GM19193 (cell line): ENCODE measurements around the gene CYB5R3.

Experiments used
- POLR2A ChIP-seq: IDR thresholded peaks from 4 replicates; pipeline ENCODE4 v1.6.1; 2011; ENCODE audit not compliant: insufficient read depth, insufficient read length; ENCODE audit errors: extremely low read depth

The CYB5R3 gene

DNA sequence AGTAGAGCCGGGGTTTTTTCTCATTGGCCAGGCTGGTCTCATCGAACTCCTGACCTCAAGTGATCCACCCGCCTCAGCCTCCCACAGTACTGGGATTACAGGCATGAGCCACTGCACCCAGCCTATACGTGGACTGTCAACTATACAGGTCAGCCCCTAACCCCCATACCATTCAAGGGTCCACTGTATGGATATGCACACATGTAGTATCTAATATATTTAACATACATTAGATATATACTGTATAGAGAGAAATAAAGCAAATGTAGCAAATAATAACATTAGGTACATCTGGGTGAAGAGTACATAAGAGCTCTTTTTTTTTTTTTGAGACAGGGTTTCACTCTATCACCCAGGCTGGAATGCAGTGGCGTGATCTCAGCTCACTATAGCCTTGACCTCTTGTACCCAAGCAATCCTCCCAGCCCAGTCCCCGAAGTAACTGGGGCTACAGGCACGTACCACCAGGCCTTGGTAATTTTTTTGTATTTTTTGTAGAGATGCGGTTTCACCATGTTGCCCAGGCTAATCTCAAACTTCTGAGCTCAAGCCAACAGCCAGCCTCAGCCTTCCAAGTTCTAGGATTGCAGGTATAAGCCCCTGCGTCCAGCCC lies 7.3 kb downstream of the CYB5R3 start:
- no peak for TF ChIP-seq POLR2A

DNA sequence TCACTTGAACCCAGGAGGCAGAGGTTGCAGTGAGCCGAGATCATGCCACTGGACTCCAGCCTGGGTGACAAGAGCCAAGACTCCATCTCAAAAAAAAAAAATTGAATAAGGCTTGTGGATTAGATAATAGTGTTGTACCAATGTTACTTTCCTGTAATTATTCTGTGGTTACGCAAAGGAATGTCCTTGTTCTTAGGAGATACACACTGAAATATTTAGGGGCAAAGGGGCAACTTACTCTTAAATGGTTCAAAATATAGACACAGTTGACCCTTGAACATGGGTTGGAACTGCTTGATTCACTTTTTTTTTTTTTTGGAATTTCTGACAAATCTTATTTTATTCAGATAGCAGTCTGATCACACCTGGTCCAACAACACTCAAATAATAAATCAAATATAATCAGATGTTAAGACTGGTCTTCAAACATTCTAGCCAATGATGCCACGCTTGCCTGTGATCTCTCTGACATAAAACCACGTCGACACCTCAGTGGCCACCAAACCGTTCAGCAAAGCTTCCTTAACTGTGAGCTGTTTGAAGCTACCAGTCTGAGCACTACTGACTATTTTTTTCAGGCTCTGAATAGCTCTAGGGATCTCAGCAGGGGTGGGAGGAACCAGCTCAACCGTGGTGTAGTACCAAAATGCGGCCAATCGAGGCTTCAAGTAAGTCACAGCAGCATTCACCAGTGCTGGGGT lies 9.5 kb downstream of the CYB5R3 start:
- no peak for TF ChIP-seq POLR2A

DNA sequence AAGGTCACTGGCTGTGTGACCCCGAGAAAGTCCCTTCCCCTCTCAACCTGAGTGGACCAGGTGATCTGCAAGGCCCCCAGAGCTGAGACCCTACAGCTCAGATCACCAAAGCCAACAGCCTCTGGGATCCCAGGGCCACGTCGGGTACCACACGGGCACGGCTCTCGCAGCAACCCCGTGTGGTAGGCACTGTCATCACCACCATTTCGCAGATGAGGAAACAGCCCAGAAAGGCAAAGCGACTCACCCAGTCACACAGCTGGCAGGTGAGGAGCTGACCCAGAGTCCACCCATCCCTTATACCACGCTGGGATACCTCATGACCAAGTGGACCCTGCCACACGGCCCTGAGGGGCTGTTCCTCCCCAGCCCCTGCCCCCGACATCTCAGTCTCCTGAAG lies 11.6 kb downstream of the CYB5R3 start:
- no peak for TF ChIP-seq POLR2A

DNA sequence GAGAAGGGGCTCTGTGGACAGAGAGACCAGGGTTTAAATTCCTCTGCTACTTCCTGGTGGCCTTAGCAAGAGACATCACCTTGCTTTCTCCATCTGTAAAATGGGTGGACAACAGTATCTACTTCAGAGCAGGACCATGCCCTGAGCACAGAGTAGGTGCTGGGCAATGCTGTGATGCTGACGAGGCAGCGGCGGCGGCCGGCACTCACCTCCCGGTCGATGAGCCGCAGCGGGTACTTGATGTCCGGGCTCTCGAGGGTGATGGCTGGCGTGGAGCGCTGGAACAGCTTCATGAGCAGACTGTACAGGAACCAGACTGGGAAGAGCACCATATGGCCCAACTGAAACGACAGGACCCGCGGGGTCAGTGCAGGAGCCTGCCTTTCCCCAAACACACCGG lies 12.7 kb downstream of the CYB5R3 start:
- TF ChIP-seq POLR2A, result no peak

DNA sequence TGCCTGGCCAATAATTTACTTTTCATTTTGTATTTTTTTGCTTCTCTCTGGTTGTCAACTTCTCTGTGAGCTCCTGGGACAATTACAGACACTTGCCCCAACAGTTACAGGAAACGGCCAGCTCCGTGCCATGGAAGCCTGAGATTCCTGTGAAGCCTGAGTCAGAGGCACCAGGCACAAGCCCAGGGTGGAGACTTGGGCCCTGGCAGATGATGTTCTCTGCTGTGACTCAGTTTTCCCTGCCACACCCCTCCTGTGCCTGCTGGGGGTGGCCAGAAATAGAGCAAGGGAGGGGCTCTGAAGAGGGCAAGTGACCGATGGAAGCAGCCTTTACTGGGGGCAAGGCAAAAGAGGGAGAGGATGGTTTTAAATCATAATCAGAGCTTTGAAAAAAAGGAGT lies 13.7 kb downstream of the CYB5R3 start:
- no peak for TF ChIP-seq POLR2A

DNA sequence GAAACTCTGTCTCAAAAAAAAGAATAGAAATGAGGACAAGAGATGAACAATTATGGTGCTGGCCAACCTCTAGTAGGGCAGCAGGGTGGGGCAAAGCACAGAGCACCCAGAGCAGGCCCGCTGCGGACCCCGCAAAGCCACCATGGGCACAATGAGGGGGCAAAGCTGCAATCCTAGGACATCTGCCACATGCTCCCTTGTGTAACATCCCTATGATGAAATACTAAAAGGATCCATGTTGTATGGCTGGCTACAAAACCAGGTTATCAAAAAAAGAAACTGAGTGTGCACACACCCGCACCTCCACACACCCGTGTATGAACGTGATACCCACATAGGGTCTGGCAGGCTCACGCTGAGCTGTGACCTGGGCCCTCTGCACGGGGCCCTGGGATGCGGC lies 16.2 kb downstream of the CYB5R3 start:
- TF ChIP-seq POLR2A, result no peak

DNA sequence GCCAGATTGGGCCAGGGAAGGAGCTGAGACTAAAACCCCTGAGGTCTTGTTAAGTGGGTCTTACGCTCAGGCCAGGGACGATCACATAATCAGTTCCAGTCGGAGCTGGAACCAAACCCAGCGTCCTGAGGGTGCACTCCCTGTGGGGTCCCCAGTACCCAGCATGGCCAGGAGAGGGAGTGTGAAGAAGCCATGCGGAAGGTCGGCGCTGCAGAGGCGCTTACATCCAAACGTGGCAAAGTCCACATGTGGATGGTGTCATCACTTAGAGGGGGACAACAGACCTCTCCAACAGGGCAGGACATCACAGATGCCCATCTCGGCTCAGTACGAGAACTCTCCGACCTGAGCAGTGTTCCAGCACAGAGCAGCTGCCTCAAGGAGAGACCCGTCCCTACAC lies 17.1 kb downstream of the CYB5R3 start:
- TF ChIP-seq POLR2A, result no peak

DNA sequence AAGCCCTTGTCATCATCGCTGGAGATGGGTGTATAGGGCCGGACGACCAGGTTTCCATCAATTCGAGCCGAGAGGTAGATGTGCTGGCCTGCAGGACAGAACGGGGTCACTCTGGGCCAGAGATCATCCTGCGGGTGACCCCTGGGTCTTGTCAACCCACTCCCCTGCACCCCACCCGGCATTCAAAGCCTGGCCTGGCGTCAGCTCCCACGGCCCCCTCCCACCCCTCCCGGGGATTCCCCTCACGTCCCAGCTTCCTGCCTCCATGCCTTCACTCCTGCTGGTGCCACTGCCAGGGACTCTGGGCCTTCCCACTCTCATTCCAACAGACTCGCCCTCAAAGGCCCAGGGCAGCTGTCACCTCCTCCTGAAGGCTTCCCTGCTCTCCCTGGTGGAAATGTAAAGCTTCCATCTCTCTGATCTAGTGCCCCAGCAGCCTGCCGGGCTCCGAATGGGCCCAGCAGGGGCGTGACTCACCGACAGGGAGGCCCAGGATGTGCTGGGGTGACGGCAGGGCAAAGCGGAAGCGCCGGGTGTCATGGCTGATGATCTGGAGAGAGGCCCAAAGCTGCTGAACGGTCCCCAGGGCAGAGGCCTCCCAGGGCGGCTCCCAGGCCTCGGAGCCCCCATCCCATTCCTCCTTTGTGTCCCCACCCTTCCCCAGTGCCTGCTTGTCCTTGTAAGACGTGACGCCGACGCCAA lies 18.1 kb downstream of the CYB5R3 start:
- no peak for TF ChIP-seq POLR2A

DNA sequence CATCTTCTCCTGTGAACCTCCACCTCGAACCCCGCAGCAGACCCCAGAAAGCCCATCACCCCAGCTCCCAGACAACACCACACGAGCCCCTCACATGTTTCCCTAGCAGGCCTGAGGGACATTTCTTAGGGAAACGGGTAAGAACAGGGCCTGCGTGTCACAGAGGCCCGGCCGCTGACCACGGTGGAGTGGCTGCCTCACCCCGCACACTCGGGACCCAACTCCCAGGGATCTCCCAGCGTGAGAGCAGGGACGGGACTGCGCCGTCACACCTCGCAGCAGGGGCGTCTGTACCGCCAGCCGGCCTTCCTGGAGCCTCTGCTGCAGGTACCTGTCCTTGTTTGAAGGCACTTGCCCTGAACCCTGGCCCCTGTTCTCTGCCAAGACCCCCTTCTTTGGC lies 19.0 kb downstream of the CYB5R3 start:
- no peak for TF ChIP-seq POLR2A

DNA sequence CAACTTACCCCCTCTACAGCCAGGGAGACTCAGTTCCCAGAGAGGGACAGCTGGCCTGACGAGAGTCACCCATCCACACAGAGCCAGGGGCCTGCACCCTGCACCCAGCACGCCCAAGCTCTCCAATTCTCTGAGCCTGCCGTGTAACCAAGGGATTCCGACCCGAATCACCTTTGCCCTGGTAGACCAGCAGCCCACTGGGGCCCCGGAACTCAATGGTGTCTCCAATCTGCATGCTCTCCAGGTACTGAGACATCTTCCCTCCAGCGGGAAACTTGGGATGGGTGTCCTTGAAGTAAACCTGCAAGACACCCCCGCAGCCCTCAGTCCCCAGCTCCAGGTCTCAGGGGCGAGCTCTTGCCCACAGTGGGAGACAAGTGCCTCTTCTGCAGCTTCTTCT lies 21.2 kb downstream of the CYB5R3 start:
- TF ChIP-seq POLR2A, result no peak

DNA sequence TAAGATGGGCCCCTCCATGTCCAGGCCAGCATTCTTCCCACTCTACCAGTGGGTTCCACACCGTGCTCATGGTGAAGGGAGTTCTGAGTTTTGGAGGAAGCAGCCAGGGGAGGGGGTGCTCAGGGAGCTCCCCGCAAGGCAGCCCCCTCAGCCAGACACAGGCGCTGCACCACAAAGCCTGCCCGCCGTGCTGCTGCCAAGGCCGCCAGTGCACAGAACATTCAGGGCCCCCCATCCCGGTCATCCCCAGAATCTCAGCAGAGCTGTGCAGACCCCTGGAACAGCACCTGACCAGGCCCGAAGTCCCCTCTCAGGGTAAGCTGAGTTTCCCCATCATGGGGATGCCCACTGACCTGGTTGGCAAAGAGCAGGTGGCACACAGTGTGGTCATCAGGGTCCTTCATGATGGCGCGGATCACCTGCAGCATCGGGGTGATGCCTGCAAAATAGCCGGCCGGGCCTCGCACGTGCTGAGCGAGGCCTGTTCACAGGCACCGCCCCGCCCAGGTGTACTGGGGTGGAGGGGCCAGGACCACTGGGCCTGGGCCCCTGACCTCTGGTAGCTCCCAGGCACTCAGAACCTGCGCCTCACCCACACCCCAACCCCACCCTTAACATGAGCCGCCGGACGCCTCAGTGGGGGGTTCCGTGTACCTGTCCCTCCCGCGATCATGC lies 22.1 kb downstream of the CYB5R3 start:
- TF ChIP-seq POLR2A, result no peak

DNA sequence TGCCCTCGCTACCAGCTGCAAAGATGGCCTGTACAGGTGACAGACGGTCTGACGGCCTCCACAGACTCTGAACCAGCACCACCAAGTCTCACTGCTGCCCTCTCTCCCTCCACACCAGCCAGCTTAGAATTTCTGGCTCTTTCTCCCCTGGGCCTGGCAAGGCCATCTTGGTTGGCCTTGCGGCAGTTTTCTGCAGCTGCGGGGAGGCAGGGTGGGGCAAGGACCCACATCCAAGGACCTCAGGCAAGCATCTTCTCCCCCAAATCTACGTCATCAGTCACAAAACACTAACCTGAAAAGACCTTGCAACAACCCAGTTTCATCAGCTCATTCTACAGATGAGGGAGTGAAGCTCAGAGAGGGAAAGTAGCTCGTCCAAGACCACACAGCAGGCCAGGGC lies 22.8 kb downstream of the CYB5R3 start:
- no peak for TF ChIP-seq POLR2A

DNA sequence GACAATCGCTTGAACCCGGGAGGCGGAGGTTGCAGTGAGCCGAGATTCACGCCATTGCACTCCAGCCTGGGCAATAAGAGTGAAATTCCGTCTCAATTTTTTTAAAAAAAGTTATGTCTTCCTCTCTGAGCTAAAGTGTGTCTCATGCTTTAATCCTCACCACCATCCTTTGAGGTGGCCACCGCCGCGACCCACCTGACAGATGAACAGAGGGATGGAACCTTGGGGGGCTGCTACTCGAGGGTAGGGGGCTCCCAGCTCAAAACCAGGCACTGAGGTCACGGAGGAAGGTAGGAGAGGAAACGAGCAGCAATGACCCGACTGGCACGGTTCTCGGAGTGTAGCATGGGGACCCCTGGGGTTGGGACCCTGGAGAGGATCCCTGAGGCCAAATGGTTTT lies 23.8 kb downstream of the CYB5R3 start:
- TF ChIP-seq POLR2A, result no peak

DNA sequence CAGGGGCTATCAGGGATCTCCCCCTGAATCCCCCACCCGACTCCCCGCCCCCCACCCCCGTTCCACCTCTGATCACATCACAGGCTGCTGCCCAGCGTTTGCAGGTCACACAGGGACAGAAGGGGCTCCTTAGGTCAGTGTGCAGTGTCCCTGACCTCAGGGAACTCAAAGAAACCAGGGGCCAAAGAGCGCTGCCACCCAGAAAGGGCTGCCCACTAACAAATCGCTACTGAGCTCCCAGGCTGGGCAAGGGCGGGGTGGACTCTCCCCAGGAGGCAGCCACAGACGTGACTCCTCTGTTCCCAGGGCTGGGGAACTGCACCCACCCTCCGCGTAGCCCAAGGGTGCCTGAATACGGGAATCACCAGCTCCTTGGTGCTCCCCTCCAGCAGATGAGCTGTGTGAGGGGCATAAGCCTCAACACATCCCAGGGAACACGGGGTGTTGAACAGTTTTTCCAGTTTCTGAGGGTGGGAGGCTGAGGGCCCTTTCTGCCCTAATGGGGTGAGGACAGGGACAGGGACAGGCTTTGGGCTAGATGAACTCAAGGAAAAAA lies 24.6 kb downstream of the CYB5R3 start:
- no peak for TF ChIP-seq POLR2A

DNA sequence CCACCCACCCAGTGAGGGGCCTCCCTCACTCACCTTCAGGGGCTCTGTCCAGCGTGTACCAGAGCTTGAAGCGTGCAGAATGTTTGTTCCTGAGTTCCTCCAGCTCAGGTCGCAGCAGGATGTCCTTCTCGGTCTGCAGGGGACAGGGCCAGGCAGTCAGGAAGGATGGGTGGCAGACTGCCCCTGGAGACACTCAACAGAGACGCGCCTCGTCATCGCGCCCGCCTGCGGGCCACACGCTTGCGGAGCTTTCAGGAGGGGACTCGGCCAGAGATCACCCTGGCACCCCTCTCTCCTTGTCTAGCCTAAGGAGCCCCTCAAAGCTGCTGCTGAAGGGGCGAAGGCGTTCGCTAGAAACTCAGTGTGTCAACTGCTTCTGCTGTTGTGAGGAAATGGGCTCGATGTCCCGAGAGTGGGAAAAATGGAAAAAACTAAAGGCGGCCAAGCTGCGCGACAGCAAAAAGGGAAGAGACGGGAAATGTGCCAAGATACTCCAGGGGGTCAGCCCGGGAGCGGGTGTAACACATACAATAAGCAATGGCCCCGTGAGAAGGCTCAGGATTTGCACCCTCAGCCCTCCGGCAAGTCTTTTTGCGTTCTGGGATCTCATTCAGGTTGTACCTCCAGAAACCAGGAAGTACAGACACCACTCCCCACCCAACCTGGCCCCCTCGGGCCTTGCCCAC lies 25.3 kb downstream of the CYB5R3 start:
- no peak for TF ChIP-seq POLR2A
